Esophagus (tissue), 2 donors: ENCODE data around the gene NEB. TPM values are rescaled to one million over a fixed set of nuclear protein-coding genes. Genes with fewer than 3 reads are reported as not detected.

ENCODE experiments used
- H3K27ac ChIP-seq, 2 donors: one replicate each; pipeline ENCODE4 v1.5.1; 2013; ENCODE audit warnings: low read depth in 2 of 2, mild to moderate bottlenecking in 2 of 2, inconsistent platforms in 1 of 2, low read length in 1 of 2, moderate library complexity in 1 of 2
- H3K27me3 ChIP-seq, 2 donors: one replicate each; pipeline ENCODE4 v1.6.1; 2013; ENCODE audit warnings: low read length in 2 of 2, control low read depth in 1 of 2, mild to moderate bottlenecking in 1 of 2; ENCODE audit not compliant: insufficient read depth in 2 of 2, control insufficient read depth in 1 of 2
- H3K36me3 ChIP-seq, 2 donors: one replicate each; pipeline ENCODE4 v1.6.1; 2013; ENCODE audit warnings: low read length in 1 of 2; ENCODE audit not compliant: control insufficient read depth in 2 of 2, insufficient read depth in 2 of 2
- H3K4me1 ChIP-seq, 2 donors: one replicate each; pipeline ENCODE4 v1.6.1; 2013; ENCODE audit warnings: low read length in 1 of 2; ENCODE audit not compliant: control insufficient read depth in 2 of 2, insufficient read depth in 2 of 2
- H3K4me3 ChIP-seq, 2 donors: one replicate each; pipeline ENCODE4 v1.5.1; 2013; ENCODE audit warnings: low read length in 2 of 2, mild to moderate bottlenecking in 2 of 2, low read depth in 1 of 2, moderate library complexity in 1 of 2
- H3K9me3 ChIP-seq, 2 donors: one replicate each; pipeline ENCODE4 v1.6.1; 2013; ENCODE audit warnings: mild to moderate bottlenecking in 2 of 2, low read depth in 1 of 2, low read length in 1 of 2, moderate library complexity in 1 of 2; ENCODE audit not compliant: control insufficient read depth in 2 of 2, insufficient read depth in 1 of 2
- WGBS, 2 donors: extraction: QIAGEN DNeasy Blood & Tissue Kit; methylation state at CpG; one replicate each; pipeline ENCODE4 v1.1.7; 2013; 5-methylcytosine and 5-hydroxymethylcytosine counted together
- polyA plus RNA-seq, 2 donors: library from polyadenylated mRNA; stranded (reverse); fragments of 200-250 nt; gene quantifications; one replicate each; pipeline ENCODE4 v1.2.3, GENCODE V29; 2013
- donor health status: healthy with polysubstance abuse.
- donor health status: Bipolar disorder and iron deficiency.

Gene NEB
- polyA plus RNA-seq, 2 donors: 0.33 to 0.49 TPM

GRCh38 chr2:151506170-151506569 is 228.1 kb downstream of the NEB start:
- Histone ChIP-seq H3K36me3 (no peaks in the 10 kb centered on the region), H3K4me1 (no peaks in the 10 kb centered on the region), H3K27ac (no peak overlapping the region), H3K27me3 (no peaks in the 10 kb centered on the region), H3K4me3 (no peak overlapping the region), H3K9me3 (no peaks in the 10 kb centered on the region)
- WGBS, 2 donors: 97 to 99% methylated on average over 4 of the region's 4 CpGs

GRCh38 chr2:151498178-151498577 is 236.1 kb downstream of the NEB start:
- 87 to 93% methylated on average over 1 of the region's 1 CpG for WGBS, 2 donors
- Histone ChIP-seq H3K36me3 (no peaks in the 10 kb centered on the region), H3K27me3 (no peaks in the 10 kb centered on the region), H3K9me3 (no peaks in the 10 kb centered on the region), H3K27ac (no peak overlapping the region), H3K4me3 (no peak overlapping the region), H3K4me1 (no peaks in the 10 kb centered on the region)

GRCh38 chr2:151491496-151491895 is 242.8 kb downstream of the NEB start:
- 56 to 69% methylated on average over 4 of the region's 4 CpGs for WGBS, 2 donors
- no peaks in the 10 kb centered on the region for H3K4me1 ChIP-seq
- H3K36me3 ChIP-seq: peaks cover 2 to 3% of the 10 kb centered on the region in 2 donors
- no peaks in the 10 kb centered on the region for H3K27me3 ChIP-seq
- H3K9me3 ChIP-seq: no peaks in the 10 kb centered on the region
- H3K27ac ChIP-seq: no peak overlapping the region
- H3K4me3 ChIP-seq: no peak overlapping the region

GRCh38 chr2:151490276-151490675 is 244.0 kb downstream of the NEB start:
- 93 to 96% methylated on average over 9 of the region's 9 CpGs for WGBS, 2 donors
- no peak overlapping the region for H3K4me3 ChIP-seq
- peaks cover 2 to 3% of the 10 kb centered on the region in 2 donors for H3K36me3 ChIP-seq
- no peaks in the 10 kb centered on the region for H3K4me1 ChIP-seq
- no peak overlapping the region for H3K27ac ChIP-seq
- no peaks in the 10 kb centered on the region for H3K9me3 ChIP-seq
- no peaks in the 10 kb centered on the region for H3K27me3 ChIP-seq

GRCh38 chr2:151486053-151486452 is 248.2 kb downstream of the NEB start:
- WGBS, 2 donors: 78 to 83% methylated on average over 1 of the region's 1 CpG
- Histone ChIP-seq H3K27me3 (no peaks in the 10 kb centered on the region), H3K4me1 (no peaks in the 10 kb centered on the region), H3K4me3 (no peak overlapping the region), H3K27ac (no peak overlapping the region), H3K36me3 (peaks cover 2% of the 10 kb centered on the region in 2 donors), H3K9me3 (no peaks in the 10 kb centered on the region)

- Histone ChIP-seq H3K4me3 (no peak overlapping the region), H3K27ac (no peak overlapping the region), H3K9me3 (no peaks in the 10 kb centered on the region), H3K4me1 (no peaks in the 10 kb centered on the region), H3K27me3 (no peaks in the 10 kb centered on the region), H3K36me3 (peaks cover 0 to 2% of the 10 kb centered on the region in 2 donors)
- WGBS, 2 donors: 82 to 93% methylated on average over 4 of the region's 4 CpGs
Measured at GRCh38 chr2:151484100-151484499, 250.2 kb downstream of the NEB start.

GRCh38 chr2:151483546-151483945 is 250.7 kb downstream of the NEB start:
- H3K27ac ChIP-seq: no peak overlapping the region
- WGBS, 2 donors: 93 to 97% methylated on average over 6 of the region's 6 CpGs
- H3K36me3 ChIP-seq: peaks cover 0 to 2% of the 10 kb centered on the region in 2 donors

GRCh38 chr2:151482171-151482725 is 252.0 kb downstream of the NEB start:
- 91 to 94% methylated on average over 4 of the region's 4 CpGs for WGBS, 2 donors
- H3K4me1 ChIP-seq: no peaks in the 10 kb centered on the region
- no peaks in the 10 kb centered on the region for H3K27me3 ChIP-seq
- H3K27ac ChIP-seq: no peak overlapping the region
- no peak overlapping the region for H3K4me3 ChIP-seq
- no peaks in the 10 kb centered on the region for H3K9me3 ChIP-seq
- peaks cover 0 to 2% of the 10 kb centered on the region in 2 donors for H3K36me3 ChIP-seq

More at GRCh38 chr2:151483546-151483945, 250.7 kb downstream of the NEB start:
- no peaks in the 10 kb centered on the region for H3K9me3 ChIP-seq
- H3K4me1 ChIP-seq: no peaks in the 10 kb centered on the region
- H3K27me3 ChIP-seq: no peaks in the 10 kb centered on the region
- no peak overlapping the region for H3K4me3 ChIP-seq

GRCh38 chr2:151481744-151482143 is 252.5 kb downstream of the NEB start:
- H3K36me3 ChIP-seq: peaks cover 0 to 2% of the 10 kb centered on the region in 2 donors
- 90 to 93% methylated on average over 5 of the region's 5 CpGs for WGBS, 2 donors

GRCh38 chr2:151478011-151478410 is 256.3 kb downstream of the NEB start:
- Histone ChIP-seq H3K36me3 (peaks cover 2 to 3% of the 10 kb centered on the region in 2 donors), H3K4me1 (no peaks in the 10 kb centered on the region), H3K27ac (peak overlapping the region in 1 of 2 donors; percentile 41), H3K9me3 (no peaks in the 10 kb centered on the region), H3K4me3 (no peak overlapping the region), H3K27me3 (no peaks in the 10 kb centered on the region)
- WGBS, 2 donors: 82 to 94% methylated on average over 4 of the region's 4 CpGs

More at GRCh38 chr2:151481744-151482143, 252.5 kb downstream of the NEB start:
- Histone ChIP-seq H3K4me3 (no peak overlapping the region), H3K27ac (no peak overlapping the region), H3K9me3 (no peaks in the 10 kb centered on the region), H3K4me1 (no peaks in the 10 kb centered on the region), H3K27me3 (no peaks in the 10 kb centered on the region)
